ENCODE results near the gene CLHC1. TPM values are rescaled to one million over a fixed set of nuclear protein-coding genes. Genes with fewer than 3 reads are reported as not detected.
A peak's percentile ranks its signal among the peaks of the same experiment; 100 is the strongest.

CLHC1 gene
- total and polyA plus RNA-seq, 2 donors (not counting 3 experiments of a cell fraction or from before 2014, with no cell fraction given): 2.4 to 12.3 TPM

DNA sequence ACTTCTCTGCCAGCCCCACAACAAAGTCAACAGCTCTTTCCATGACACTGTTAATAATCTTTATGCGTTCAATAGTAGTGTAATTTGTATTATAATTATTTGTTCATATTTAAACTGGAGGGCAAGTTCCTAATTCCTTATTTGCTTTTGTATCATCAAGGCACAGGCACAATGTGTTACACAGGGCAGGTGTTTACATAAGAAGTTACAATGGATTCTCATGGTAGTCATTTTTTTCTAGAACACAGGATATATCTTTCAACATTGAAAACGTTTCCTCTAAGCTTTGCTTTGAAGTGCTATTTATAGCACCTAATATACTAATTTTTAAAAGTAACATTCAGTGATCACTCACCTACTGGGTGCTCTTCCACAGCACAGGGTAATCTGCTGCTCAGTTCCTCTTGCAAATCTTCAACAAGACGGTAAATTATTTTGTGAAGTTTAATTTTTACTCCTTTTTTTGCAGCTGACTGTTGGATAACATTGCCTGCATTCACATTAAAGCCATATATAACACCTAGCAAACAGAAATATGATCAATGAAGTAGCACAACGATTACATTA lies 7.6 kb upstream of the CLHC1 start:
- no peak for TF ChIP-seq GATA2 (IDR thresholded peaks at IDR 0.05; ENCODE audit: insufficient read depth, insufficient read length, low read depth, low read length)
- TF ChIP-seq JUN (IDR thresholded peaks at IDR 0.05; ENCODE audit: borderline replicate concordance, insufficient read depth, insufficient read length, low read depth): no peak
- TF ChIP-seq MYC (IDR thresholded peaks at IDR 0.05; ENCODE audit: low read depth, low read length): no peak
- no peak for TF ChIP-seq EZH2 (IDR thresholded peaks at IDR 0.05; ENCODE audit: borderline replicate concordance, low read depth, low read length, severe bottlenecking)
- TF ChIP-seq POLR2AphosphoS5 (IDR thresholded peaks at IDR 0.05; ENCODE audit: insufficient read depth, low read depth, low read length): no peak
- no peak for TF ChIP-seq FOS (IDR thresholded peaks at IDR 0.05; ENCODE audit: borderline replicate concordance, insufficient read depth, low read length)
- TF ChIP-seq, protein P1, sequence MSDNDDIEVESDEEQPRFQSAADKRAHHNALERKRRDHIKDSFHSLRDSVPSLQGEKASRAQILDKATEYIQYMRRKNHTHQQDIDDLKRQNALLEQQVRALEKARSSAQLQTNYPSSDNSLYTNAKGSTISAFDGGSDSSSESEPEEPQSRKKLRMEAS (IDR thresholded peaks at IDR 0.05; ENCODE audit: insufficient read depth, insufficient read length): no peak
- no peak for TF ChIP-seq POLR2A (IDR thresholded peaks at IDR 0.05; ENCODE audit: low read depth, low read length)
- TF ChIP-seq, protein P2, sequence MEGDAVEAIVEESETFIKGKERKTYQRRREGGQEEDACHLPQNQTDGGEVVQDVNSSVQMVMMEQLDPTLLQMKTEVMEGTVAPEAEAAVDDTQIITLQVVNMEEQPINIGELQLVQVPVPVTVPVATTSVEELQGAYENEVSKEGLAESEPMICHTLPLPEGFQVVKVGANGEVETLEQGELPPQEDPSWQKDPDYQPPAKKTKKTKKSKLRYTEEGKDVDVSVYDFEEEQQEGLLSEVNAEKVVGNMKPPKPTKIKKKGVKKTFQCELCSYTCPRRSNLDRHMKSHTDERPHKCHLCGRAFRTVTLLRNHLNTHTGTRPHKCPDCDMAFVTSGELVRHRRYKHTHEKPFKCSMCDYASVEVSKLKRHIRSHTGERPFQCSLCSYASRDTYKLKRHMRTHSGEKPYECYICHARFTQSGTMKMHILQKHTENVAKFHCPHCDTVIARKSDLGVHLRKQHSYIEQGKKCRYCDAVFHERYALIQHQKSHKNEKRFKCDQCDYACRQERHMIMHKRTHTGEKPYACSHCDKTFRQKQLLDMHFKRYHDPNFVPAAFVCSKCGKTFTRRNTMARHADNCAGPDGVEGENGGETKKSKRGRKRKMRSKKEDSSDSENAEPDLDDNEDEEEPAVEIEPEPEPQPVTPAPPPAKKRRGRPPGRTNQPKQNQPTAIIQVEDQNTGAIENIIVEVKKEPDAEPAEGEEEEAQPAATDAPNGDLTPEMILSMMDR (IDR thresholded peaks at IDR 0.05; ENCODE audit: extremely low read depth in 1 of 2, insufficient read depth in 1 of 2, low read depth in 1 of 2, low read length in 2 of 2): no peak
- CTCF ChIA-PET: interaction anchor here (0.8 to 1.4 kb wide), 2 partner anchors 192 to 340 kb away, joined by 3 to 5 read pairs; no protein-coding TSS in a partner anchor

More for the DNA sequence above, 7.6 kb upstream of the CLHC1 start:
- Histone ChIP-seq H3K79me2 (ENCODE audit: control insufficient read depth, insufficient read depth, low read length) (peaks cover 4% of the 10 kb centered on the region), H2AFZ (ENCODE audit: low read depth, low read length) (no peak overlapping the region), H3K4me2 (ENCODE audit: insufficient read depth, low read length) (no peak overlapping the region), H4K20me1 (replicated peaks; ENCODE audit: control insufficient read depth, extremely low read depth, insufficient read depth, low read length) (no peaks in the 10 kb centered on the region), H3K9me3 (replicated peaks; ENCODE audit: control insufficient read depth, insufficient read depth, low read length) (no peaks in the 10 kb centered on the region), H3K27me3 (ENCODE audit: control insufficient read depth in 2 of 2, insufficient read depth in 2 of 2, low read length in 2 of 2) (no peaks in the 10 kb centered on the region), H3K36me3 (ENCODE audit: control insufficient read depth in 2 of 2, extremely low read depth in 1 of 2, insufficient read depth in 2 of 2, low read length in 2 of 2) (peaks cover 8 to 21% of the 10 kb centered on the region in 2 experiments), H3K27ac (ENCODE audit: insufficient read depth, low read depth, low read length) (no peak overlapping the region), H3K4me3 (replicated peaks in 1 of 3; ENCODE audit: insufficient read depth in 1 of 3, low read depth in 1 of 3, low read length in 3 of 3) (no peak overlapping the region), H3K9ac (replicated peaks; ENCODE audit: extremely low read depth, insufficient read depth, low read length) (no peak overlapping the region), H3K9me1 (replicated peaks; ENCODE audit: control insufficient read depth, extremely low read depth, insufficient read depth, low read length) (no peaks in the 10 kb centered on the region), H3K4me1 (ENCODE audit: control insufficient read depth, extremely low read depth, insufficient read depth, low read length) (peaks cover 6% of the 10 kb centered on the region)
- dilution Hi-C loops (cut with MboI; ENCODE audit: extremely low pct_ligation_motif_present, low sequenced_read_pairs): no loop called here
- POLR2A ChIA-PET: no interaction called here
- intact Hi-C loops (cut with micrococcal nuclease): loop anchor here (10.0 kb wide), 1 partner anchor 275 kb away; the partner anchor contains the start of gene CFAP36
- BruUV-seq (replicated peaks): no TSS peak
- FAIRE-seq: no peak
- DNase-seq (ENCODE audit: low read depth, low spot score): peak; percentile 32

All from endothelial cell of umbilical vein (primary cell).